NK-92 treated with Interleukin-12 subunit alpha and Interleukin-12 subunit beta, amount 100 ng/mL, for 24 hours (cell line): ENCODE data around the gene ZBTB3.
"Not testable (repeated sequence)": the region's sequence is repeated elsewhere in the genome, so short reads cannot be mapped to it uniquely, and the experiment has no call there.

Source experiments
- DNase-seq: peaks from one replicate; lab custom pipeline; 2025; lab: John Stamatoyannopoulos, UW

Gene ZBTB3

GRCh38 chr11:62753736-62754603, at the start of gene ZBTB3:
Gene ZBTB3, minus strand, starts transcription at chr11:62754160. Its CDS starts 496 bp downstream, at chr11:62753664.
- DNase-seq: peak; percentile 96

- DNase-seq: no peak
Observed at GRCh38 chr11:62801071-62801470, 47.1 kb upstream of the ZBTB3 start.

GRCh38 chr11:62799486-62799885, 45.5 kb upstream of the ZBTB3 start:
- DNase-seq: no peak

- DNase-seq: no peak
Observed at GRCh38 chr11:62796281-62796680, 42.3 kb upstream of the ZBTB3 start.

GRCh38 chr11:62794201-62794775, 40.3 kb upstream of the ZBTB3 start:
- no peak for DNase-seq

GRCh38 chr11:62792202-62792575, 38.2 kb upstream of the ZBTB3 start:
- no peak for DNase-seq

GRCh38 chr11:62791501-62792201, 37.7 kb upstream of the ZBTB3 start, which contains the start of gene TMEM223:
Gene TMEM223, minus strand, starts transcription at chr11:62792006. Its CDS starts 12 bp downstream, at chr11:62791994.
- DNase-seq: peak; percentile 68

GRCh38 chr11:62789576-62789975, 35.6 kb upstream of the ZBTB3 start:
- no peak for DNase-seq

GRCh38 chr11:62788991-62789390, 35.0 kb upstream of the ZBTB3 start:
- DNase-seq: no peak

- DNase-seq: peak; percentile 96
Observed at GRCh38 chr11:62787005-62787759, 33.2 kb upstream of the ZBTB3 start, which contains the start of gene TMEM179B. Gene TMEM179B, plus strand, starts transcription at chr11:62787402. Its CDS starts 30 bp downstream, at chr11:62787432.

GRCh38 chr11:62786318-62787004, 32.5 kb upstream of the ZBTB3 start:
- DNase-seq: peak; percentile 81

- no peak for DNase-seq
Observed at GRCh38 chr11:62782753-62783152, 28.8 kb upstream of the ZBTB3 start.

- no peak for DNase-seq
Observed at GRCh38 chr11:62778441-62778840, 24.5 kb upstream of the ZBTB3 start.

- no peak for DNase-seq
Observed at GRCh38 chr11:62777389-62777788, 23.4 kb upstream of the ZBTB3 start.

- DNase-seq: no peak
Observed at GRCh38 chr11:62775646-62776045, 21.7 kb upstream of the ZBTB3 start.

GRCh38 chr11:62774407-62774806, 20.4 kb upstream of the ZBTB3 start:
- no peak for DNase-seq

GRCh38 chr11:62771144-62772021, 17.4 kb upstream of the ZBTB3 start, which contains the start of gene TAF6L:
Gene TAF6L, plus strand, starts transcription at chr11:62771396. Its CDS starts 4,388 bp downstream, at chr11:62775784.
- peak; percentile 95 for DNase-seq

- DNase-seq: no peak
Observed at GRCh38 chr11:62770778-62771143, 16.8 kb upstream of the ZBTB3 start.

GRCh38 chr11:62760867-62761227, 6.9 kb upstream of the ZBTB3 start:
- not testable (repeated sequence) for DNase-seq
